H1 (cell line): ENCODE measurements around the gene UBE2G2. TPM values are rescaled to one million over a fixed set of nuclear protein-coding genes. Genes with fewer than 3 reads are reported as not detected.

Experiments used
- CTCF ChIA-PET: fragments of 300-600 bp; sonication (Branson Sonifier 250); formaldehyde crosslinking; loops from one replicate; lab custom pipeline; 2021; ENCODE audit not compliant: partially characterized antibody; lab: Charles Lee
- POLR2A ChIA-PET: fragments of 300-600 bp; sonication (Branson Sonifier 250); formaldehyde crosslinking; loops from one replicate; lab custom pipeline; 2021; ENCODE audit warnings: inconsistent platforms; ENCODE audit not compliant: partially characterized antibody; lab: Charles Lee
- DNase-seq, 2 experiments: peaks; one replicate each; pipeline versions ENCODE4 v3.0.0 to v3.0.0-alpha.2; 2010 to 2022; ENCODE audit warnings: low spot score in 2 of 2, low read depth in 1 of 2, mixed read lengths in 1 of 2
- FAIRE-seq: peaks from 2 replicates; lab custom pipeline; 2011; peaks lifted over from hg19 to GRCh38; lab: Jason Lieb, UNC
- H2AFZ ChIP-seq: 2 replicates; pipeline ENCODE4 v1.8.1; 2012; ENCODE audit warnings: low read length, inconsistent platforms
- H2AK5ac ChIP-seq: 2 replicates; pipeline ENCODE4 v1.6.1; 2013; ENCODE audit warnings: low read depth, low read length
- H2BK120ac ChIP-seq: replicated peaks from 2 replicates; pipeline ENCODE3; 2013; ENCODE audit warnings: low read depth, low read length, inconsistent platforms
- H2BK12ac ChIP-seq: 2 replicates; pipeline ENCODE4 v1.6.1; 2013; ENCODE audit warnings: low read depth, low read length
- H2BK15ac ChIP-seq: 2 replicates; pipeline ENCODE4 v1.6.1; 2013; ENCODE audit warnings: low read length
- H2BK20ac ChIP-seq: 2 replicates; pipeline ENCODE4 v1.6.1; 2013; ENCODE audit warnings: low read length
- H2BK5ac ChIP-seq: 2 replicates; pipeline ENCODE4 v1.6.1; 2013; ENCODE audit warnings: low read depth, low read length
- H3K14ac ChIP-seq: 2 replicates; pipeline ENCODE4 v1.6.1; 2013; ENCODE audit warnings: inconsistent platforms; ENCODE audit not compliant: insufficient read length
- H3K18ac ChIP-seq: 2 replicates; pipeline ENCODE4 v1.6.1; 2013; ENCODE audit warnings: low read length; ENCODE audit errors: extremely low read depth
- H3K23ac ChIP-seq: 2 replicates; pipeline ENCODE4 v1.6.1; 2013; ENCODE audit warnings: inconsistent platforms; ENCODE audit not compliant: insufficient read length
- H3K23me2 ChIP-seq: 2 replicates; pipeline ENCODE4 v1.6.1; 2013; ENCODE audit warnings: low read depth, low read length
- H3K27ac ChIP-seq: 2 replicates; pipeline ENCODE4 v1.6.1; 2011; ENCODE audit warnings: low read depth, low read length, inconsistent platforms
- H3K27me3 ChIP-seq, 4 experiments: replicated peaks in 1 of 4; 1 replicate in 1 of 4; 2 replicates in 3 of 4; pipeline versions ENCODE4 v1.6.1 to v1.8.1; 2011 to 2013; ENCODE audit warnings: low read length in 3 of 4, mild to moderate bottlenecking in 3 of 4, inconsistent platforms in 2 of 4, mixed read lengths in 2 of 4, moderate library complexity in 1 of 4; ENCODE audit not compliant: control insufficient read depth in 3 of 4, insufficient read depth in 3 of 4; ENCODE audit errors: extremely low read depth in 1 of 4
- H3K36me3 ChIP-seq, 4 experiments: 2 replicates each; pipeline versions ENCODE4 v1.6.1 to v1.8.1; 2011 to 2013; ENCODE audit warnings: mild to moderate bottlenecking in 4 of 4, low read length in 3 of 4, moderate library complexity in 2 of 4, control low read depth in 1 of 4, inconsistent platforms in 1 of 4; ENCODE audit not compliant: insufficient read depth in 4 of 4, control insufficient read depth in 2 of 4
- H3K4ac ChIP-seq: replicated peaks from 2 replicates; pipeline ENCODE3; 2013; ENCODE audit warnings: low read length, low read depth, mixed read lengths, inconsistent platforms; ENCODE audit not compliant: insufficient read length
- H3K4me1 ChIP-seq, 4 experiments: replicated peaks in 1 of 4; 1 replicate in 1 of 4; 2 replicates in 3 of 4; pipeline versions ENCODE4 v1.6.1 to v1.8.1; 2011 to 2013; ENCODE audit warnings: low read length in 3 of 4, inconsistent platforms in 2 of 4, mixed read lengths in 1 of 4; ENCODE audit not compliant: insufficient read depth in 4 of 4, control insufficient read depth in 3 of 4
- H3K4me2 ChIP-seq, 2 experiments: 2 replicates each; pipeline versions ENCODE4 v1.6.1 to v1.8.1; 2011 to 2013; ENCODE audit warnings: low read depth in 2 of 2, low read length in 2 of 2, control low read depth in 1 of 2, inconsistent platforms in 1 of 2, mild to moderate bottlenecking in 1 of 2; ENCODE audit not compliant: insufficient read depth in 1 of 2
- H3K4me3 ChIP-seq, 4 experiments: fragments of 200-600, 300-600 bp in 1 of 4; sonication (generic), shearing (Covaris generic), sonication (Bioruptor Twin) in 1 of 4; 2 replicates each; pipeline versions ENCODE4 v1.5.1 to v1.8.1; 2011 to 2016; ENCODE audit warnings: low read length in 4 of 4, low read depth in 3 of 4, control low read depth in 2 of 4, inconsistent platforms in 2 of 4, mild to moderate bottlenecking in 2 of 4, mixed read lengths in 1 of 4, moderate library complexity in 1 of 4; ENCODE audit not compliant: insufficient read depth in 2 of 4; ENCODE audit errors: extremely low read depth in 1 of 4
- H3K56ac ChIP-seq: replicated peaks from 2 replicates; pipeline ENCODE3; 2013; ENCODE audit warnings: low read depth, mild to moderate bottlenecking, mixed read lengths, low read length, inconsistent platforms; ENCODE audit not compliant: insufficient read length
- H3K79me1 ChIP-seq: 2 replicates; pipeline ENCODE4 v1.6.1; 2013; ENCODE audit warnings: low read depth, low read length, control low read depth
- H3K79me2 ChIP-seq, 2 experiments: 2 replicates each; pipeline versions ENCODE4 v1.6.1 to v1.8.1; 2012 to 2013; ENCODE audit warnings: low read length in 2 of 2, mild to moderate bottlenecking in 2 of 2, inconsistent platforms in 1 of 2; ENCODE audit not compliant: insufficient read depth in 2 of 2, control insufficient read depth in 1 of 2
- H3K9ac ChIP-seq, 4 experiments: replicated peaks in 1 of 4; 1 replicate in 1 of 4; 2 replicates in 3 of 4; pipeline versions ENCODE4 v1.6.1 to v1.8.1; 2011 to 2013; ENCODE audit warnings: low read depth in 3 of 4, low read length in 3 of 4, control low read depth in 2 of 4, mild to moderate bottlenecking in 2 of 4, moderate library complexity in 2 of 4, inconsistent platforms in 1 of 4; ENCODE audit errors: extremely low read depth in 1 of 4
- H3K9me3 ChIP-seq, 2 experiments: 2 replicates each; pipeline versions ENCODE4 v1.6.1 to v1.8.1; 2012 to 2013; ENCODE audit warnings: mild to moderate bottlenecking in 2 of 2, moderate library complexity in 2 of 2, control low read depth in 1 of 2, inconsistent platforms in 1 of 2, low read depth in 1 of 2, low read length in 1 of 2, mixed read lengths in 1 of 2; ENCODE audit not compliant: insufficient read depth in 2 of 2
- H4K20me1 ChIP-seq, 2 experiments: replicated peaks in 1 of 2; 2 replicates each; pipeline versions ENCODE3 to v1.8.1; 2011 to 2013; ENCODE audit warnings: inconsistent platforms in 2 of 2, low read length in 2 of 2, mild to moderate bottlenecking in 1 of 2; ENCODE audit not compliant: insufficient read depth in 2 of 2, control insufficient read depth in 1 of 2
- H4K5ac ChIP-seq: 2 replicates; pipeline ENCODE4 v1.6.1; 2013; ENCODE audit warnings: low read length, low read depth, mixed read lengths, inconsistent platforms; ENCODE audit not compliant: insufficient read length
- H4K8ac ChIP-seq: 2 replicates; pipeline ENCODE4 v1.8.0; 2013; ENCODE audit warnings: mild to moderate bottlenecking, moderate library complexity, low read length, inconsistent platforms; ENCODE audit not compliant: insufficient read depth; ENCODE audit errors: extremely low read depth
- H4K91ac ChIP-seq: replicated peaks from 2 replicates; pipeline ENCODE3; 2013; ENCODE audit warnings: low read length, mixed read lengths, inconsistent platforms; ENCODE audit not compliant: insufficient read length
- CBX8 ChIP-seq: fragments of 300-800, 300-1000 bp; sonication (generic); IDR thresholded peaks from 2 replicates; pipeline ENCODE4 v1.7.1; 2016; ENCODE audit warnings: low read depth, low read length, borderline replicate concordance
- RAD21 ChIP-seq, 2 experiments: IDR thresholded peaks in 1 of 2; conservative IDR thresholded peaks in 1 of 2; 2 replicates each; pipeline ENCODE4 v1.6.1; 2011; ENCODE audit warnings: low read depth in 2 of 2, low read length in 2 of 2, improper control_type of control experiment in 1 of 2, inconsistent platforms in 1 of 2, mild to moderate bottlenecking in 1 of 2, moderate library complexity in 1 of 2
- RNF2 ChIP-seq: fragments of 200-900, 300-1000 bp; sonication (generic); IDR thresholded peaks from 2 replicates; pipeline ENCODE4 v1.7.1; 2016; ENCODE audit warnings: borderline replicate concordance, low read depth, mild to moderate bottlenecking, antibody characterized with exemption, low read length; ENCODE audit not compliant: poor library complexity, severe bottlenecking; ENCODE audit errors: missing control alignments
- WGBS, 2 experiments: shearing (Covaris generic) in 1 of 2; methylation state at CpG; one replicate each; pipeline versions ENCODE4 v1.1.6 to v1.1.7; 2013 to 2015; ENCODE audit warnings: low lambda C conversion rate in 2 of 2, mixed read lengths in 2 of 2, inconsistent platforms in 1 of 2, low coverage in 1 of 2, missing lambda C conversion rate in 1 of 2; ENCODE audit not compliant: insufficient replicate concordance in 2 of 2, insufficient coverage in 1 of 2, insufficient read length in 1 of 2; ENCODE audit errors: extremely low coverage in 1 of 2, missing lambda C conversion rate in 1 of 2; 5-methylcytosine and 5-hydroxymethylcytosine counted together
- polyA plus RNA-seq, 7 experiments: library from polyadenylated mRNA; depleted of rRNA in 3 of 7; stranded (reverse) in 5 of 7; unstranded in 2 of 7; fragments of >200 nt in 5 of 7; fragments of 200-250 nt in 2 of 7; gene quantifications; 1 replicate in 5 of 7; 2 replicates in 1 of 7; 4 replicates in 1 of 7; pipeline versions ENCODE4 v1.2.1 to v1.2.3, GENCODE V29; 2011 to 2013; ENCODE audit warnings: missing spikeins in 2 of 7, mixed read lengths in 2 of 7
- total RNA-seq: library from RNA; stranded (reverse); fragmentation: NEBNext Ultra II Directional; extraction: Animal tissue kit (Norgen Biotek cat#: 25700); gene quantifications from 2 replicates; pipeline ENCODE4 v1.2.1, GENCODE V29; 2021

The UBE2G2 gene
- total and polyA plus RNA-seq, 2 of the 8 experiments (the other 6 are each of a cell fraction or from before 2014, with no cell fraction given): 96.3 to 101 TPM

GRCh38 chr21:44795342-44795741 lies 6.3 kb downstream of the UBE2G2 start:
- H4K91ac ChIP-seq: no peak overlapping the region
- H3K79me2 ChIP-seq: peaks cover 18 to 95% of the 10 kb centered on the region in 2 experiments
- no peak overlapping the region for H3K4ac ChIP-seq
- no peaks in the 10 kb centered on the region for H3K27me3 ChIP-seq
- no peak overlapping the region for H3K4me2 ChIP-seq
- H2BK20ac ChIP-seq: no peak overlapping the region
- no peak overlapping the region for H4K8ac ChIP-seq
- ChIA-PET POLR2A (no interaction called here), CTCF (interaction anchor here (1.0 to 2.7 kb wide), 3 partner anchors 28 to 137 kb away, joined by 3 to 10 read pairs (median 3); no protein-coding TSS in a partner anchor)
- no peaks in the 10 kb centered on the region for H3K9me3 ChIP-seq
- peaks cover 0 to 28% (median 9%) of the 10 kb centered on the region in 4 experiments; a peak in 7 of 8 replicates for H3K36me3 ChIP-seq
- WGBS, 2 experiments: 92% methylated on average over 10 of the region's 11 CpGs; no CpG with 5 or more reads in 1 of the 2 experiments
- no peak overlapping the region for H3K9ac ChIP-seq
- 0 out of 2 replicates have a peak, but pooled peaks cover under 1% of the 10 kb centered on the region for H3K23me2 ChIP-seq
- no peak overlapping the region for H2BK12ac ChIP-seq
- DNase-seq (no peak), FAIRE-seq (no peak)
- H4K5ac ChIP-seq: no peak overlapping the region
- no peak overlapping the region for H3K14ac ChIP-seq
- no peak overlapping the region for H3K4me3 ChIP-seq
- H2BK15ac ChIP-seq: no peak overlapping the region
- H3K18ac ChIP-seq: no peak overlapping the region
- H3K79me1 ChIP-seq: peaks cover 3% of the 10 kb centered on the region; the same call in 1 of the 2 replicates
- H3K23ac ChIP-seq: no peak overlapping the region
- H2BK120ac ChIP-seq: no peak overlapping the region
- H4K20me1 ChIP-seq: peaks cover 7 to 16% of the 10 kb centered on the region in 2 experiments
- no peak overlapping the region for H3K56ac ChIP-seq
- H3K27ac ChIP-seq: no peak overlapping the region
- H2AK5ac ChIP-seq: no peak overlapping the region
- H3K4me1 ChIP-seq: peaks cover 0 to 8% (median 4%) of the 10 kb centered on the region in 4 experiments; a peak in 4 of 7 replicates
- no peak overlapping the region for H2AFZ ChIP-seq
- no peak overlapping the region for H2BK5ac ChIP-seq
- TF ChIP-seq CBX8 (no peak), RNF2 (no peak), RAD21 (IDR thresholded peaks at IDR 0.05 in 1 of 2, conservative IDR thresholded peaks at IDR 0.05 in 1 of 2; ENCODE audit: low read depth in 2 of 2, low read length in 2 of 2) (no peak)
